ENCODE measurements around the gene COL15A1.

- TF ChIP-seq TAF1 (CRISPR knock-in tag; IDR thresholded peaks at IDR 0.05) (no peak), ZNF253 (CRISPR knock-in tag; IDR thresholded peaks at IDR 0.05; ENCODE audit: borderline replicate concordance) (no peak), ZNF547 (CRISPR knock-in tag; IDR thresholded peaks at IDR 0.05) (no peak), IRX3 (CRISPR knock-in tag; IDR thresholded peaks at IDR 0.05; ENCODE audit: borderline replicate concordance, low read depth) (no peak), KLF15 (CRISPR knock-in tag; IDR thresholded peaks at IDR 0.05; ENCODE audit: borderline replicate concordance) (no peak), CTCF (CRISPR knock-in tag; IDR thresholded peaks at IDR 0.05) (no peak), MLXIP (CRISPR knock-in tag; IDR thresholded peaks at IDR 0.05; ENCODE audit: borderline replicate concordance) (no peak), ZNF33A (CRISPR knock-in tag; IDR thresholded peaks at IDR 0.05; ENCODE audit: borderline replicate concordance) (no peak), ZNF670 (CRISPR knock-in tag; IDR thresholded peaks at IDR 0.05; ENCODE audit: borderline replicate concordance) (no peak), PRDM10 (CRISPR knock-in tag; IDR thresholded peaks at IDR 0.05; ENCODE audit: low read depth) (no peak)
These were observed 142.5 kb downstream of the COL15A1 start for GRCh38 chr9:99085949-99086948.
